Measurements from ENCODE around the gene CNDP2. TPM values are rescaled to one million over a fixed set of nuclear protein-coding genes. Genes with fewer than 3 reads are reported as not detected.

The CNDP2 gene
- total RNA-seq: 100 to 1,000 TPM; 178 to 367 (median 230) TPM
- long read RNA-seq, full-length matches to known transcripts: 13 of 26 reads
- long read RNA-seq, partial matches to known transcripts: 6 of 26 reads
- long read RNA-seq, other reads (novel, unspliced or antisense): 7 of 26 reads

GRCh38 chr18:74495581-74496507 is at the start of gene CNDP2:
CNDP2 (plus strand) TSS chr18:74496363; CDS start chr18:74499974, 3,611 bp downstream.
- TF ChIP-seq POLR2A (IDR thresholded peaks at IDR 0.05) (peak; percentile 93), CTCF (IDR thresholded peaks at IDR 0.05) (no peak)
- intact Hi-C loops (cut with DNase I): no loop called here
- Histone ChIP-seq H3K4me1 (peaks cover 0 to 35% (median 14%) of the 10 kb centered on the region in 4 donors), H3K27me3 (no peaks in the 10 kb centered on the region), H3K9me3 (no peaks in the 10 kb centered on the region), H3K36me3 (no peaks in the 10 kb centered on the region), H3K27ac (peak within 1 kb of the TSS; percentile 91 to 96 (median 92)), H3K4me3 (peak within 1 kb of the TSS; percentile 83 to 94 (median 86))
- ATAC-seq: peak; percentile 81 to 95 (median 88)
- DNase-seq: peak; percentile 100
- under 1% methylated on average over 10 of the region's 71 CpGs for WGBS (ENCODE audit: insufficient coverage, low coverage, low lambda C conversion rate, missing lambda C conversion rate)

GRCh38 chr18:74446631-74447403 is 49.3 kb upstream of the CNDP2 start:
- intact Hi-C loops (cut with DNase I): no loop called here
- TF ChIP-seq POLR2A (IDR thresholded peaks at IDR 0.05) (no peak), CTCF (IDR thresholded peaks at IDR 0.05) (no peak)
- Histone ChIP-seq H3K9me3 (no peaks in the 10 kb centered on the region), H3K4me1 (peaks cover 0 to 11% (median 0%) of the 10 kb centered on the region in 4 donors), H3K36me3 (no peaks in the 10 kb centered on the region), H3K27ac (no peak overlapping the region), H3K4me3 (no peak overlapping the region), H3K27me3 (no peaks in the 10 kb centered on the region)
- DNase-seq (no peak), ATAC-seq (no peak)
- 83% methylated on average over 2 of the region's 38 CpGs for WGBS (ENCODE audit: insufficient coverage, low coverage, low lambda C conversion rate, missing lambda C conversion rate)

- intact Hi-C loops (cut with DNase I): no loop called here
- DNase-seq (peak in 1 of 3 donors; percentile 40), ATAC-seq (no peak)
- TF ChIP-seq CTCF (IDR thresholded peaks at IDR 0.05) (no peak), POLR2A (IDR thresholded peaks at IDR 0.05) (no peak)
- Histone ChIP-seq H3K36me3 (no peaks in the 10 kb centered on the region), H3K4me1 (peaks cover 0 to 11% (median 0%) of the 10 kb centered on the region in 4 donors), H3K27me3 (no peaks in the 10 kb centered on the region), H3K27ac (no peak overlapping the region), H3K9me3 (no peaks in the 10 kb centered on the region), H3K4me3 (no peak overlapping the region)
- WGBS (ENCODE audit: insufficient coverage, low coverage, low lambda C conversion rate, missing lambda C conversion rate): 100% methylated on average over 1 of the region's 16 CpGs
These were observed 48.6 kb upstream of the CNDP2 start for GRCh38 chr18:74447404-74448152.

- no peaks in the 10 kb centered on the region for H3K27me3 ChIP-seq
- DNase-seq (no peak), ATAC-seq (no peak)
- no peak overlapping the region for H3K4me3 ChIP-seq
- 100% methylated on average over 1 of the region's 7 CpGs for WGBS (ENCODE audit: insufficient coverage, low coverage, low lambda C conversion rate, missing lambda C conversion rate)
- H3K9me3 ChIP-seq: no peaks in the 10 kb centered on the region
- intact Hi-C loops (cut with DNase I): no loop called here
- no peaks in the 10 kb centered on the region for H3K4me1 ChIP-seq
- H3K36me3 ChIP-seq: no peaks in the 10 kb centered on the region
- no peak for TF ChIP-seq CTCF (IDR thresholded peaks at IDR 0.05)
- no peak overlapping the region for H3K27ac ChIP-seq
These were observed 45.5 kb upstream of the CNDP2 start for GRCh38 chr18:74450626-74451025.
